SK-N-MC (cell line): ENCODE data around the gene MYT1.

ENCODE experiments used
- DNase-seq: peaks from one replicate; pipeline ENCODE4 v3.0.0-alpha.2; 2011; ENCODE audit warnings: low read depth, low spot score
- H3K27ac ChIP-seq: fragments of 200-600 bp; sonication (generic); 2 replicates; pipeline ENCODE4 v1.5.1; 2016; ENCODE audit warnings: mixed run types
- H3K36me3 ChIP-seq: fragments of 200-600 bp; sonication (generic); 2 replicates; pipeline ENCODE4 v1.6.1; 2017; ENCODE audit warnings: antibody characterized with exemption, low read length, mixed read lengths; ENCODE audit not compliant: insufficient read depth
- H3K4me3 ChIP-seq: fragments of 200-600 bp; sonication (generic); 2 replicates; pipeline ENCODE4 v1.5.1; 2016
- H3K9ac ChIP-seq: fragments of 200-600 bp; sonication (generic); 2 replicates; pipeline ENCODE4 v1.8.0; 2017; ENCODE audit warnings: mixed run types, mixed read lengths; ENCODE audit not compliant: insufficient read length
- H3K9me3 ChIP-seq: fragments of 200-600 bp; sonication (generic); 2 replicates; pipeline ENCODE4 v1.6.1; 2017; ENCODE audit warnings: low read depth, mild to moderate bottlenecking, antibody characterized with exemption, low read length, moderate library complexity, mixed read lengths
- EZH2 ChIP-seq: fragments of 200-600 bp; sonication (generic); IDR thresholded peaks from one replicate; pipeline ENCODE4 v1.6.1; 2017; ENCODE audit warnings: antibody characterized with exemption
- FOXP2 ChIP-seq: optimal IDR thresholded peaks from 2 replicates; pipeline ENCODE3; 2011; ENCODE audit warnings: mild to moderate bottlenecking, moderate library complexity; ENCODE audit not compliant: insufficient read depth; ENCODE audit errors: extremely low read length, control extremely low read depth
- POLR2AphosphoS5 ChIP-seq: IDR thresholded peaks from 2 replicates; pipeline ENCODE4 v1.6.1; 2012; ENCODE audit warnings: mild to moderate bottlenecking, low read depth, low read length, borderline replicate concordance

MYT1 gene

DNA sequence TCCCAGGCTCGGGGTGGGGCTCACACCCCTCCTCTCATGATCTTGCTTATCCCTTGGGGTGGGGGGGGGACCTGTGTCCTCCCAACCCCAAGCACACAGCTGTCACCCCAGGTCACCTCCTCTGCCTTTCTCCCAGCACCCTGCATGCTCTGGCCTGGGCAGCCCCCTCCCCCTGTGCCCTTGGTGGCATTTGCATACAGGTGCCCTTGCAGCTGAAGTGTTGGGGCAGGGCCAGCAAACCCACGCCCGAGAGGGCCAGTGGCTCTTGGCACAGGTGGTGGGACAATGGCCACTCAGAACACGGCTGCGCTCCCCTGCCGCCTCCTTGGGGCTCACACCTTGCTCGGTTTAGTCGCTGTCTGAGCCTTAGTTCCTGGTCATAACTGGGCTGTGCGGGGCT, 11.3 kb upstream of the MYT1 start:
- TF ChIP-seq POLR2AphosphoS5 (no peak), EZH2 (no peak), FOXP2 (no peak)
- Histone ChIP-seq H3K9ac (no peak overlapping the region), H3K36me3 (no peaks in the 10 kb centered on the region), H3K4me3 (no peak overlapping the region), H3K27ac (no peak overlapping the region), H3K9me3 (no peaks in the 10 kb centered on the region)
- no peak for DNase-seq

- H3K36me3 ChIP-seq, result no peaks in the 10 kb centered on the region
- no peak for DNase-seq
These were observed 10.8 kb upstream of the MYT1 start for GRCh38 chr20:64153410-64153809.

DNA sequence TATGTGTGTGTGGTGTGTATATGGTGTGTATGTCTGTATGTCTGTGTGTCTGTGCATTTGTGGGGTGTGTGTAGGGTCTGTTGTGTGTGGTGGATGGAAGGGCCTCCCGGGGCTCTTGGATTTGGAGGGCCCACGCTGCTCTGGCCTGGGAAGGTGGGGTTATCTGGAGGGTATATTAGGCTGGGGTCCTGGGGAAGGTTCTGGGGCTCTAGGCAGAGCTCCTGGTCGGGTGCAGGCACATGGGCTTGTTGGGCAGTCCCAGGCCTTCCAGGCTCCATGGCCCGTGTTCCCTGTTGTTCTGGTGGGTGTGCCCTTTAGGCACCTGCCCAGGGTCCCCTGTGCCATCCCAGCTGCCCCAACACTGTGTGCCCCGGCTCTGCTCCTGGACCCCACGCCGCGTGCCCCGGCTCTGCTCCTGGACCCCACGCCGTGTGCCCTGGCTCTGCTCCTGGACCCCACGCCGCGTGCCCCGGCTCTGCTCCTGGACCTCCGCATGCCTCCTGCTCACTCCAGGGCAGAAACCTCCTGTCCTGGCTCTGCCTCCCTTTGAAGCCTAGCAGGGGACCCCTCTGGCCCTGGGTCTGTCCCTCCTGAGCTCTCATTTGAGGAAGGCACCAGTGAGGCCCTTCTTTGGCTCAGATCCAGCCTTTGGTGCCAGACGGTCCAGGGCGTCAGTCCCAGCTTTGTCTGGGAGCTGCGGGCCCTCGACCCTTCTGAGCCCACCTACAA, 10.2 kb upstream of the MYT1 start:
- Histone ChIP-seq H3K9ac (no peak overlapping the region), H3K9me3 (no peaks in the 10 kb centered on the region), H3K4me3 (no peak overlapping the region), H3K27ac (no peak overlapping the region), H3K36me3 (no peaks in the 10 kb centered on the region)
- TF ChIP-seq EZH2, result no peak
- TF ChIP-seq POLR2AphosphoS5, result no peak
- TF ChIP-seq FOXP2, result no peak
- no peak for DNase-seq

More at GRCh38 chr20:64153410-64153809, 10.8 kb upstream of the MYT1 start:
- no peak overlapping the region for H3K27ac ChIP-seq
- H3K9ac ChIP-seq, result no peak overlapping the region
- no peaks in the 10 kb centered on the region for H3K9me3 ChIP-seq
- TF ChIP-seq POLR2AphosphoS5 (no peak), EZH2 (no peak), FOXP2 (no peak)
- no peak overlapping the region for H3K4me3 ChIP-seq

DNA sequence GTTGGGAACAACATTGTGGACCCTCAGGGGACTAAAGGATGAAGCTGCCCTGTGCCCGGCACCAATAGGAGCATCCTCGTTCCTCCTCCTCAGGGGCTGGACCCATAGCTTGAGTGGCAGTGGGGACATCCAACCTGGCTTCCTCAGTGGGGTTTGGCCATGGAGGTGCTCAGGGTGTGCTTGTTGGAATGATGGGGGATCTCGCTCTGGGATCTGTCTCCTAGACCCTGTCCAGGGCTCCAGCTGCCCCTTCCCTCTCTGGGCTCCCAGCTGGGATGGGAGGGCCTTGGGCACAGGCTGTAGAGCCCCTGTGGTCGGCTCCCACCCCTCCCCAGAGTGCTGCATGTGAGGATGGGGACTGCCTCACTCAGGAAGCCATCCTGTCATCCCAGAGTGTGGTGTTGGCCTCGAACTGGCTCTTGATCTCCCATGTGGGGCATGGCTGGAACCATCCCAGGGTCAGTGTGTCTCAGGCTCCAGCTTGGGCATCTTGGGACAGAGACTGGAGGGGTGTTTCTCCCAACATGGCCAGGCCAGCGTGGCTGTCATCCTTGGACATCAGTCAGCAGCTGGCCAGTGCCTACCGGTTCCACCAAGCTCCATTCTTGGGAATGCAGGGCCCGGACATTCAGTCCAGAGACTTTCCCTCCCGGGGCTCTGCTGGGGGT, 9.5 kb upstream of the MYT1 start:
- Histone ChIP-seq H3K9me3 (no peaks in the 10 kb centered on the region), H3K27ac (no peak overlapping the region), H3K4me3 (no peak overlapping the region), H3K36me3 (no peaks in the 10 kb centered on the region), H3K9ac (no peak overlapping the region)
- TF ChIP-seq FOXP2 (no peak), EZH2 (no peak), POLR2AphosphoS5 (no peak)
- no peak for DNase-seq

DNA sequence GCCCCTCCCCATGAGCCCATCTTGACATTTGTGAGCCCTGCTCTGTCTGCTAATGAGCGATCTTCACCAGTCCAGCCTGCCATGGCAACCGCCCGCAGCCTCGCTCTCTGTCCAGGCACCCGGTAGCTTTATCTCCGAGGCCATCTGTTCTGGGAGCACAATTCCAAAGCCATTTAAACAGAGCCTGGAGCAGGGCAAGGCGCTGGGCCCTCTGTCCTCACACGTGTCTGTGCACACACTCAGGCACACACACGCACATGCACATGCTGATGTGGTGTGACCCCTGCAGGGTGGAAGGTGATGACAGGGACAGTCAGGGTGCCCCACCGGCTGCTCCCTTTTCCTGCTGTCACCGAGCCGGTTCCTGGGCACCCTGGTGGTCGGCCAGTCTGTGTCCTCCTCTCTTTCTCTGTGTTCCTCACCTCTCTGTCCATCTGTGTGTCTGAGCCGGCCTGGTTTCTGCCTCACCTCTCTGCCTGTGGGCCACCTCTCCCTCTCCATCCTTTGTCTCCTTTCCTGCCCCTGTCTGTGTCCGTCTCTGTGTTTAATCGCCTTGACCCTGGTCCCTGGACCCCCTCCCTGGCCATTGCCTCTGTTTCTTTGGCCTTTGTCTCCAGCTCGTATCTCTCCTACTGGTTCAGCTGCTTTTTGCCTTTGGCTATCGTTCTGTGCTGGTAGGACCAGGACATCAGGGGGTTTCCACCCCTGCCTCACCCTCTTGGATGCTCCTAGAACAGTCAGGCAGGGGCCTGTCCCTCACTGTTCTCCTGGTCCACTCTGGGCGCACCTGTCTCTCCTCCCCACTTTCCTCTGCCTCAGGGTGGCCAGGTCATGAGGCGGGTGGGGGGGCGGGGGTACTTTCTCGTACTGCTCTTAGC, 8.8 kb upstream of the MYT1 start:
- H3K9me3 ChIP-seq, result no peaks in the 10 kb centered on the region
- no peak overlapping the region for H3K27ac ChIP-seq
- no peak for DNase-seq
- H3K4me3 ChIP-seq, result no peak overlapping the region
- no peaks in the 10 kb centered on the region for H3K36me3 ChIP-seq
- TF ChIP-seq FOXP2, result no peak
- no peak for TF ChIP-seq EZH2
- TF ChIP-seq POLR2AphosphoS5, result no peak
- no peak overlapping the region for H3K9ac ChIP-seq

- TF ChIP-seq FOXP2 (no peak), EZH2 (no peak), POLR2AphosphoS5 (no peak)
- DNase-seq, result no peak
- no peaks in the 10 kb centered on the region for H3K9me3 ChIP-seq
- no peaks in the 10 kb centered on the region for H3K36me3 ChIP-seq
- H3K9ac ChIP-seq, result no peak overlapping the region
- H3K27ac ChIP-seq, result no peak overlapping the region
- H3K4me3 ChIP-seq, result no peak overlapping the region
These were observed 7.9 kb upstream of the MYT1 start for GRCh38 chr20:64156136-64156885.

GRCh38 chr20:64156886-64157875, 7.1 kb upstream of the MYT1 start:
- Histone ChIP-seq H3K9ac (no peak overlapping the region), H3K9me3 (no peaks in the 10 kb centered on the region), H3K36me3 (no peaks in the 10 kb centered on the region), H3K27ac (no peak overlapping the region), H3K4me3 (no peak overlapping the region)
- no peak for DNase-seq
- TF ChIP-seq FOXP2 (no peak), POLR2AphosphoS5 (no peak), EZH2 (no peak)
